Measurements from ENCODE around the gene JAG2. TPM values are rescaled to one million over a fixed set of nuclear protein-coding genes. Genes with fewer than 3 reads are reported as not detected.

The JAG2 gene
- total RNA-seq, 1 donor from 2014 or later: 26.1 TPM

- TF ChIP-seq, protein P1, sequence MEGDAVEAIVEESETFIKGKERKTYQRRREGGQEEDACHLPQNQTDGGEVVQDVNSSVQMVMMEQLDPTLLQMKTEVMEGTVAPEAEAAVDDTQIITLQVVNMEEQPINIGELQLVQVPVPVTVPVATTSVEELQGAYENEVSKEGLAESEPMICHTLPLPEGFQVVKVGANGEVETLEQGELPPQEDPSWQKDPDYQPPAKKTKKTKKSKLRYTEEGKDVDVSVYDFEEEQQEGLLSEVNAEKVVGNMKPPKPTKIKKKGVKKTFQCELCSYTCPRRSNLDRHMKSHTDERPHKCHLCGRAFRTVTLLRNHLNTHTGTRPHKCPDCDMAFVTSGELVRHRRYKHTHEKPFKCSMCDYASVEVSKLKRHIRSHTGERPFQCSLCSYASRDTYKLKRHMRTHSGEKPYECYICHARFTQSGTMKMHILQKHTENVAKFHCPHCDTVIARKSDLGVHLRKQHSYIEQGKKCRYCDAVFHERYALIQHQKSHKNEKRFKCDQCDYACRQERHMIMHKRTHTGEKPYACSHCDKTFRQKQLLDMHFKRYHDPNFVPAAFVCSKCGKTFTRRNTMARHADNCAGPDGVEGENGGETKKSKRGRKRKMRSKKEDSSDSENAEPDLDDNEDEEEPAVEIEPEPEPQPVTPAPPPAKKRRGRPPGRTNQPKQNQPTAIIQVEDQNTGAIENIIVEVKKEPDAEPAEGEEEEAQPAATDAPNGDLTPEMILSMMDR (IDR thresholded peaks at IDR 0.05; ENCODE audit: borderline replicate concordance): no peak
- Histone ChIP-seq H3K4me3 (no peak overlapping the region), H3K27ac (replicated peaks) (no peak overlapping the region), H3K9me3 (replicated peaks) (peaks cover 26% of the 10 kb centered on the region), H3K36me3 (peaks cover 48% of the 10 kb centered on the region), H3K27me3 (ENCODE audit: low read depth) (no peaks in the 10 kb centered on the region), H3K4me1 (no peaks in the 10 kb centered on the region)
- intact Hi-C loops (cut with micrococcal nuclease): no loop called here
- no peak for DNase-seq
Observed at GRCh38 chr14:105140581-105140980, 28.0 kb downstream of the JAG2 start.

DNA sequence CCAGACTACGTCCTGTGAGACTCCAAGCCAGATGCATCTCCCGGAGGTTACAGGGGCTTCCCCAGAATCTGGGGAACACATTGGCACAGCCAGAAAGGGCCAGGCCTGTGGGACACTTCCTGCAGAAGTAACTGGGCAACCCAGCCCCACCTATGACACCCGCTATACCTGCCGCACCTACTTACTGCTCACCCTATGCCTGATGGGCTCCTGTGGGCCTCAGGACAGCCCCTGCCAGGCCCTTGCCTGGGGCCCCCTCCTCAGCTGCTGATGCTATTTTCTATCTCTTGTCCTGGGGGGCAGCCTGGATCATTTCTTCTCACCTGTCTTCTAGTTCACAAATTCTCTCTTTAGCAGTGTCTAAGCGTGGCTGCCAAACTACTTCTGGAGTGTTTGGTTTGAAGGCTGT is 28.7 kb downstream of the JAG2 start:
- Histone ChIP-seq H3K27ac (replicated peaks) (no peak overlapping the region), H3K36me3 (peaks cover 41% of the 10 kb centered on the region), H3K4me1 (no peaks in the 10 kb centered on the region), H3K27me3 (ENCODE audit: low read depth) (no peaks in the 10 kb centered on the region), H3K4me3 (no peak overlapping the region), H3K9me3 (replicated peaks) (peaks cover 26% of the 10 kb centered on the region)
- no peak for DNase-seq
- intact Hi-C loops (cut with micrococcal nuclease): no loop called here
- TF ChIP-seq, protein P1 (IDR thresholded peaks at IDR 0.05; ENCODE audit: borderline replicate concordance): no peak

DNA sequence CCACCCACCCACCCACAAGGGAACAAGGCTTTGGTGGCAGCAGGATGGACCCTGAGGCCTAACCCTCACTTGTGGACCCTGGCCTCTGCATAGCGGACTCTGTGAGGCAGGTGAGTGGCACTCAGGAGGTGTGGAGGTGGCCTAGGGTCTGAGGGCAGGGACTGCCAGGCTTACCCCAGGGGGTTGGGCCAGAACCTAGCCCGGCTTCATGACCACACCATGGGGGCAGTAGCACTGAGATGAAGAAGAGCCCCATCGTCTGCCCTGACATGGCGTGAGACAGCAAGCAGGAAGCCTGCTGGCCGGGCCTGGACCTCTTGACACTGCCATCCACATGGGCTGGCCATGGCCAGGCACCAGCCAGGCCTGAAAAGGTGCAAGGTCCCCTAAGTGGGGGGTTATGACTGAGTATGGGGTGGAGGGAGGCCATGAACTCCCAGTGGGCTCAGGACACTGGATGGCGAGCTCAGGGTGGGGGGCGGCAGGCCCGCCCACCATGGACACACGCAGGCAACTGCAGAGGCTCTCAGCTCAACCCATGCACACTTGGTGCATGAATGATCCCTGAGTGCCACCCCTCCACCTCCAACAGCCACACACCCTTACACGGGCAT is 29.3 kb downstream of the JAG2 start:
- no peak for DNase-seq
- Histone ChIP-seq H3K4me1 (no peaks in the 10 kb centered on the region), H3K9me3 (replicated peaks) (peaks cover 26% of the 10 kb centered on the region), H3K27ac (replicated peaks) (no peak overlapping the region), H3K36me3 (peaks cover 36% of the 10 kb centered on the region), H3K27me3 (ENCODE audit: low read depth) (no peaks in the 10 kb centered on the region), H3K4me3 (no peak overlapping the region)
- TF ChIP-seq, protein P1 (IDR thresholded peaks at IDR 0.05; ENCODE audit: borderline replicate concordance): no peak
- intact Hi-C loops (cut with micrococcal nuclease): no loop called here

- no peaks in the 10 kb centered on the region for H3K27me3 ChIP-seq (ENCODE audit: low read depth)
- TF ChIP-seq, protein P1 (IDR thresholded peaks at IDR 0.05; ENCODE audit: borderline replicate concordance): no peak
- H3K36me3 ChIP-seq: peaks cover 36% of the 10 kb centered on the region
- H3K4me3 ChIP-seq: no peak overlapping the region
- DNase-seq: no peak
- no peak overlapping the region for H3K27ac ChIP-seq (replicated peaks)
- no peaks in the 10 kb centered on the region for H3K4me1 ChIP-seq
- H3K9me3 ChIP-seq (replicated peaks): peaks cover 26% of the 10 kb centered on the region
- intact Hi-C loops (cut with micrococcal nuclease): no loop called here
Observed at GRCh38 chr14:105138551-105139111, 29.9 kb downstream of the JAG2 start.

GRCh38 chr14:105138021-105138541 is 30.5 kb downstream of the JAG2 start:
- H3K36me3 ChIP-seq: peaks cover 35% of the 10 kb centered on the region
- no peaks in the 10 kb centered on the region for H3K27me3 ChIP-seq (ENCODE audit: low read depth)
- intact Hi-C loops (cut with micrococcal nuclease): no loop called here
- TF ChIP-seq, protein P1 (IDR thresholded peaks at IDR 0.05; ENCODE audit: borderline replicate concordance): no peak
- DNase-seq: no peak
- no peaks in the 10 kb centered on the region for H3K4me1 ChIP-seq
- H3K9me3 ChIP-seq (replicated peaks): peaks cover 26% of the 10 kb centered on the region
- no peak overlapping the region for H3K4me3 ChIP-seq
- no peak overlapping the region for H3K27ac ChIP-seq (replicated peaks)

Data from left ventricle myocardium inferior (tissue), 1 donor.